ENCODE measurements around the gene SIGLEC9. TPM values are rescaled to one million over a fixed set of nuclear protein-coding genes. Genes with fewer than 3 reads are reported as not detected.

Gene SIGLEC9
- total and polyA plus RNA-seq, 2 of the 8 experiments (the other 6 are each of a cell fraction or from before 2014, with no cell fraction given), result not detected

DNA sequence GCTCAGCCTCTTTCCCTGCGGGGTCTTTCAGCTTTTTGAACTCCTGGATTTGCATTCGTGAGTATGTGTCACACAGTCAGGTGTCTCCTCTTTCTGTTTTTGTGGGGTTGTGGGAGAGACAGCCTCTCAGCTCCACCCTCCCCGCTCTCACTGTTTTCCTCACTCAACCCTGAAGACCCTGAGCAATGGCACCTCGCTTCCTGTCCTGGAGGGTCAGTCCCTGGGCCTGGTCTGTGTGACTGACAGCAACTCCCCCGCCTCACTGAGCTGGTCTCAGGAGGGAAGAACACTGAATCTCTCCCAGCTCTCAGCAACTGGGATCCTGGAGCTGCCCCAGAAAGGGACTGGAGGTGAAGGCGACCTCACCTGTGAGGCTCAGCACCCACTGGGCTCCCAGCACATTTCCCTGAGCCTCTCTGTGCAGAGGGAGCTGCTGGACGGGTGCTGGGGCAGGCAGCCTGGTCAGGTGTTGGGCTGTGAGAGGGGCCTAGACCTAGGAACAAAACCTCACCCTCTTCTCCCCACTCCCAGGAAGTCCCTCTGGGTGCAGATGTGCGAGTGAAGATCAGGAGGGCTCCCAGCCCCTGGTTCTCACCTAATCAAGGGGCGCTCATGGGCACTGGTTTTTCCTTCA is 13.2 kb downstream of the SIGLEC9 start (continued):
- TF ChIP-seq, protein P1, sequence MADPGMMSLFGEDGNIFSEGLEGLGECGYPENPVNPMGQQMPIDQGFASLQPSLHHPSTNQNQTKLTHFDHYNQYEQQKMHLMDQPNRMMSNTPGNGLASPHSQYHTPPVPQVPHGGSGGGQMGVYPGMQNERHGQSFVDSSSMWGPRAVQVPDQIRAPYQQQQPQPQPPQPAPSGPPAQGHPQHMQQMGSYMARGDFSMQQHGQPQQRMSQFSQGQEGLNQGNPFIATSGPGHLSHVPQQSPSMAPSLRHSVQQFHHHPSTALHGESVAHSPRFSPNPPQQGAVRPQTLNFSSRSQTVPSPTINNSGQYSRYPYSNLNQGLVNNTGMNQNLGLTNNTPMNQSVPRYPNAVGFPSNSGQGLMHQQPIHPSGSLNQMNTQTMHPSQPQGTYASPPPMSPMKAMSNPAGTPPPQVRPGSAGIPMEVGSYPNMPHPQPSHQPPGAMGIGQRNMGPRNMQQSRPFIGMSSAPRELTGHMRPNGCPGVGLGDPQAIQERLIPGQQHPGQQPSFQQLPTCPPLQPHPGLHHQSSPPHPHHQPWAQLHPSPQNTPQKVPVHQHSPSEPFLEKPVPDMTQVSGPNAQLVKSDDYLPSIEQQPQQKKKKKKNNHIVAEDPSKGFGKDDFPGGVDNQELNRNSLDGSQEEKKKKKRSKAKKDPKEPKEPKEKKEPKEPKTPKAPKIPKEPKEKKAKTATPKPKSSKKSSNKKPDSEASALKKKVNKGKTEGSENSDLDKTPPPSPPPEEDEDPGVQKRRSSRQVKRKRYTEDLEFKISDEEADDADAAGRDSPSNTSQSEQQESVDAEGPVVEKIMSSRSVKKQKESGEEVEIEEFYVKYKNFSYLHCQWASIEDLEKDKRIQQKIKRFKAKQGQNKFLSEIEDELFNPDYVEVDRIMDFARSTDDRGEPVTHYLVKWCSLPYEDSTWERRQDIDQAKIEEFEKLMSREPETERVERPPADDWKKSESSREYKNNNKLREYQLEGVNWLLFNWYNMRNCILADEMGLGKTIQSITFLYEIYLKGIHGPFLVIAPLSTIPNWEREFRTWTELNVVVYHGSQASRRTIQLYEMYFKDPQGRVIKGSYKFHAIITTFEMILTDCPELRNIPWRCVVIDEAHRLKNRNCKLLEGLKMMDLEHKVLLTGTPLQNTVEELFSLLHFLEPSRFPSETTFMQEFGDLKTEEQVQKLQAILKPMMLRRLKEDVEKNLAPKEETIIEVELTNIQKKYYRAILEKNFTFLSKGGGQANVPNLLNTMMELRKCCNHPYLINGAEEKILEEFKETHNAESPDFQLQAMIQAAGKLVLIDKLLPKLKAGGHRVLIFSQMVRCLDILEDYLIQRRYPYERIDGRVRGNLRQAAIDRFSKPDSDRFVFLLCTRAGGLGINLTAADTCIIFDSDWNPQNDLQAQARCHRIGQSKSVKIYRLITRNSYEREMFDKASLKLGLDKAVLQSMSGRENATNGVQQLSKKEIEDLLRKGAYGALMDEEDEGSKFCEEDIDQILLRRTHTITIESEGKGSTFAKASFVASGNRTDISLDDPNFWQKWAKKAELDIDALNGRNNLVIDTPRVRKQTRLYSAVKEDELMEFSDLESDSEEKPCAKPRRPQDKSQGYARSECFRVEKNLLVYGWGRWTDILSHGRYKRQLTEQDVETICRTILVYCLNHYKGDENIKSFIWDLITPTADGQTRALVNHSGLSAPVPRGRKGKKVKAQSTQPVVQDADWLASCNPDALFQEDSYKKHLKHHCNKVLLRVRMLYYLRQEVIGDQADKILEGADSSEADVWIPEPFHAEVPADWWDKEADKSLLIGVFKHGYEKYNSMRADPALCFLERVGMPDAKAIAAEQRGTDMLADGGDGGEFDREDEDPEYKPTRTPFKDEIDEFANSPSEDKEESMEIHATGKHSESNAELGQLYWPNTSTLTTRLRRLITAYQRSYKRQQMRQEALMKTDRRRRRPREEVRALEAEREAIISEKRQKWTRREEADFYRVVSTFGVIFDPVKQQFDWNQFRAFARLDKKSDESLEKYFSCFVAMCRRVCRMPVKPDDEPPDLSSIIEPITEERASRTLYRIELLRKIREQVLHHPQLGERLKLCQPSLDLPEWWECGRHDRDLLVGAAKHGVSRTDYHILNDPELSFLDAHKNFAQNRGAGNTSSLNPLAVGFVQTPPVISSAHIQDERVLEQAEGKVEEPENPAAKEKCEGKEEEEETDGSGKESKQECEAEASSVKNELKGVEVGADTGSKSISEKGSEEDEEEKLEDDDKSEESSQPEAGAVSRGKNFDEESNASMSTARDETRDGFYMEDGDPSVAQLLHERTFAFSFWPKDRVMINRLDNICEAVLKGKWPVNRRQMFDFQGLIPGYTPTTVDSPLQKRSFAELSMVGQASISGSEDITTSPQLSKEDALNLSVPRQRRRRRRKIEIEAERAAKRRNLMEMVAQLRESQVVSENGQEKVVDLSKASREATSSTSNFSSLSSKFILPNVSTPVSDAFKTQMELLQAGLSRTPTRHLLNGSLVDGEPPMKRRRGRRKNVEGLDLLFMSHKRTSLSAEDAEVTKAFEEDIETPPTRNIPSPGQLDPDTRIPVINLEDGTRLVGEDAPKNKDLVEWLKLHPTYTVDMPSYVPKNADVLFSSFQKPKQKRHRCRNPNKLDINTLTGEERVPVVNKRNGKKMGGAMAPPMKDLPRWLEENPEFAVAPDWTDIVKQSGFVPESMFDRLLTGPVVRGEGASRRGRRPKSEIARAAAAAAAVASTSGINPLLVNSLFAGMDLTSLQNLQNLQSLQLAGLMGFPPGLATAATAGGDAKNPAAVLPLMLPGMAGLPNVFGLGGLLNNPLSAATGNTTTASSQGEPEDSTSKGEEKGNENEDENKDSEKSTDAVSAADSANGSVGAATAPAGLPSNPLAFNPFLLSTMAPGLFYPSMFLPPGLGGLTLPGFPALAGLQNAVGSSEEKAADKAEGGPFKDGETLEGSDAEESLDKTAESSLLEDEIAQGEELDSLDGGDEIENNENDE (IDR thresholded peaks at IDR 0.05; ENCODE audit: insufficient replicate concordance, low read length), result no peak
- TF ChIP-seq POLR2A (IDR thresholded peaks at IDR 0.05; ENCODE audit: control extremely low read depth in 1 of 2, low read depth in 2 of 2, low read length in 2 of 2), result no peak

Measured in H1 (cell line).